Smooth muscle cell of trachea (primary cell): ENCODE data around the gene EIF4E. TPM values are rescaled to one million over a fixed set of nuclear protein-coding genes. Genes with fewer than 3 reads are reported as not detected.

Experiments used
- total RNA-seq: library from RNA; depleted of rRNA; stranded (reverse); fragments of >200 nt; gene quantifications from 2 replicates; pipeline ENCODE4 v1.2.1, GENCODE V29; 2014

EIF4E gene
- total RNA-seq, result 118 and 235 TPM in 2 replicates

GRCh38 chr4:98928505-98929340 lies at the start of gene EIF4E:
EIF4E (minus strand) TSS chr4:98929133; CDS start chr4:98929112, 21 bp downstream.

Other genes starting within 250 kb of the EIF4E start
- 25.3 and 49.3 TPM in 2 replicates for gene METAP1, start 66.6 kb upstream of the EIF4E start, total RNA-seq
- 337 and 478 TPM in 2 replicates for gene ADH5, start 159.7 kb upstream of the EIF4E start, total RNA-seq
- gene ADH4, start 215.2 kb upstream of the EIF4E start, total RNA-seq, result not detected in 2 replicates